Measurements from ENCODE around the gene ORMDL2.
"Not testable (repeated sequence)": the region's sequence is repeated elsewhere in the genome, so short reads cannot be mapped to it uniquely, and the experiment has no call there.

The ORMDL2 gene

GRCh38 chr12:55818140-55818728, 393 bp downstream of the ORMDL2 start:
- H3K27ac Mint-ChIP-seq, result peak overlapping the region; percentile 32
- H3K4me3 Mint-ChIP-seq, result no peak overlapping the region
- peaks cover 42% of the 10 kb centered on the region for H3K4me1 Mint-ChIP-seq
- no peaks in the 10 kb centered on the region for H3K9me3 Mint-ChIP-seq
- no peaks in the 10 kb centered on the region for H3K27me3 Mint-ChIP-seq
- peaks cover under 1% of the 10 kb centered on the region for H3K36me3 Mint-ChIP-seq

- Mint-ChIP-seq H3K27me3 (no peaks in the 10 kb centered on the region), H3K4me1 (peaks cover 41% of the 10 kb centered on the region), H3K36me3 (no peaks in the 10 kb centered on the region), H3K27ac (peak overlapping the region; percentile 32), H3K9me3 (no peaks in the 10 kb centered on the region), H3K4me3 (no peak overlapping the region)
Observed at GRCh38 chr12:55818886-55819285, 1.0 kb downstream of the ORMDL2 start.

GRCh38 chr12:55820679-55821078, 2.8 kb downstream of the ORMDL2 start:
- peak overlapping the region; percentile 72 for H3K27ac Mint-ChIP-seq
- no peak overlapping the region for H3K4me3 Mint-ChIP-seq
- no peaks in the 10 kb centered on the region for H3K27me3 Mint-ChIP-seq
- no peaks in the 10 kb centered on the region for H3K9me3 Mint-ChIP-seq
- H3K4me1 Mint-ChIP-seq, result peaks cover 38% of the 10 kb centered on the region
- H3K36me3 Mint-ChIP-seq, result peaks cover 2% of the 10 kb centered on the region

- H3K27me3 Mint-ChIP-seq, result no peaks in the 10 kb centered on the region
- H3K27ac Mint-ChIP-seq, result peak overlapping the region; percentile 8
- peaks cover 4% of the 10 kb centered on the region for H3K36me3 Mint-ChIP-seq
- H3K4me3 Mint-ChIP-seq, result no peak overlapping the region
- H3K4me1 Mint-ChIP-seq, result peaks cover 46% of the 10 kb centered on the region
- H3K9me3 Mint-ChIP-seq, result no peaks in the 10 kb centered on the region
Observed at GRCh38 chr12:55822228-55822627, 4.4 kb downstream of the ORMDL2 start.

GRCh38 chr12:55823419-55823818, 5.6 kb downstream of the ORMDL2 start:
- no peaks in the 10 kb centered on the region for H3K27me3 Mint-ChIP-seq
- no peaks in the 10 kb centered on the region for H3K9me3 Mint-ChIP-seq
- no peak overlapping the region for H3K4me3 Mint-ChIP-seq
- H3K27ac Mint-ChIP-seq, result peak overlapping the region; percentile 73
- H3K4me1 Mint-ChIP-seq, result peaks cover 57% of the 10 kb centered on the region
- peaks cover 9% of the 10 kb centered on the region for H3K36me3 Mint-ChIP-seq

GRCh38 chr12:55824726-55825125, 6.9 kb downstream of the ORMDL2 start:
- Mint-ChIP-seq H3K27ac (peak overlapping the region; percentile 90), H3K27me3 (no peaks in the 10 kb centered on the region), H3K4me3 (peak overlapping the region; percentile 73), H3K4me1 (peaks cover 46% of the 10 kb centered on the region), H3K36me3 (peaks cover 9% of the 10 kb centered on the region), H3K9me3 (no peaks in the 10 kb centered on the region)

- Mint-ChIP-seq H3K27me3 (no peaks in the 10 kb centered on the region), H3K4me1 (peaks cover 65% of the 10 kb centered on the region), H3K4me3 (peak overlapping the region; percentile 98), H3K36me3 (peaks cover 9% of the 10 kb centered on the region), H3K27ac (peak overlapping the region; percentile 76), H3K9me3 (no peaks in the 10 kb centered on the region)
Observed at GRCh38 chr12:55827806-55828205, 10.0 kb downstream of the ORMDL2 start.

- H3K27ac Mint-ChIP-seq, result peak overlapping the region; percentile 95
- H3K4me3 Mint-ChIP-seq, result peak overlapping the region; percentile 98
- no peaks in the 10 kb centered on the region for H3K9me3 Mint-ChIP-seq
- peaks cover 67% of the 10 kb centered on the region for H3K4me1 Mint-ChIP-seq
- no peaks in the 10 kb centered on the region for H3K27me3 Mint-ChIP-seq
- H3K36me3 Mint-ChIP-seq, result peaks cover 9% of the 10 kb centered on the region
Observed at GRCh38 chr12:55828357-55828756, 10.5 kb downstream of the ORMDL2 start.

- no peaks in the 10 kb centered on the region for H3K9me3 Mint-ChIP-seq
- peak overlapping the region; percentile 95 for H3K27ac Mint-ChIP-seq
- H3K4me3 Mint-ChIP-seq, result peak overlapping the region; percentile 98
- peaks cover 7% of the 10 kb centered on the region for H3K36me3 Mint-ChIP-seq
- peaks cover 59% of the 10 kb centered on the region for H3K4me1 Mint-ChIP-seq
- no peaks in the 10 kb centered on the region for H3K27me3 Mint-ChIP-seq
Observed at GRCh38 chr12:55829967-55830600, 12.2 kb downstream of the ORMDL2 start.

- Mint-ChIP-seq H3K4me1 (peaks cover 57% of the 10 kb centered on the region), H3K4me3 (peak overlapping the region; percentile 98), H3K9me3 (no peaks in the 10 kb centered on the region), H3K36me3 (peaks cover 7% of the 10 kb centered on the region), H3K27ac (peak overlapping the region; percentile 94), H3K27me3 (no peaks in the 10 kb centered on the region)
Observed at GRCh38 chr12:55830601-55831446, 13.0 kb downstream of the ORMDL2 start.

GRCh38 chr12:55831447-55831815, 13.6 kb downstream of the ORMDL2 start:
- H3K27me3 Mint-ChIP-seq, result no peaks in the 10 kb centered on the region
- H3K36me3 Mint-ChIP-seq, result peaks cover 5% of the 10 kb centered on the region
- H3K4me3 Mint-ChIP-seq, result peak overlapping the region; percentile 98
- H3K4me1 Mint-ChIP-seq, result peaks cover 57% of the 10 kb centered on the region
- H3K9me3 Mint-ChIP-seq, result no peaks in the 10 kb centered on the region
- peak overlapping the region; percentile 51 for H3K27ac Mint-ChIP-seq

GRCh38 chr12:55833056-55833455, 15.2 kb downstream of the ORMDL2 start:
- Mint-ChIP-seq H3K4me3 (no peak overlapping the region), H3K27ac (no peak overlapping the region), H3K4me1 (peaks cover 44% of the 10 kb centered on the region), H3K9me3 (no peaks in the 10 kb centered on the region), H3K27me3 (no peaks in the 10 kb centered on the region), H3K36me3 (no peaks in the 10 kb centered on the region)

- not testable (repeated sequence) for H3K9me3 Mint-ChIP-seq, H3K27ac Mint-ChIP-seq, H3K27me3 Mint-ChIP-seq, H3K36me3 Mint-ChIP-seq, H3K4me3 Mint-ChIP-seq
- peaks cover 38% of the 10 kb centered on the region for H3K4me1 Mint-ChIP-seq
Observed at GRCh38 chr12:55834400-55834799, 16.6 kb downstream of the ORMDL2 start.

GRCh38 chr12:55838361-55838760, 20.5 kb downstream of the ORMDL2 start:
- H3K4me1 Mint-ChIP-seq, result peaks cover 18% of the 10 kb centered on the region
- H3K36me3 Mint-ChIP-seq, result no peaks in the 10 kb centered on the region
- no peak overlapping the region for H3K4me3 Mint-ChIP-seq
- no peak overlapping the region for H3K27ac Mint-ChIP-seq
- no peaks in the 10 kb centered on the region for H3K9me3 Mint-ChIP-seq
- no peaks in the 10 kb centered on the region for H3K27me3 Mint-ChIP-seq

- Mint-ChIP-seq H3K27me3 (no peaks in the 10 kb centered on the region), H3K4me1 (peaks cover 14% of the 10 kb centered on the region), H3K4me3 (no peak overlapping the region), H3K36me3 (no peaks in the 10 kb centered on the region), H3K9me3 (no peaks in the 10 kb centered on the region), H3K27ac (no peak overlapping the region)
Observed at GRCh38 chr12:55839345-55840140, 21.7 kb downstream of the ORMDL2 start.
